RCC 7860 (cell line): ENCODE data around the gene PMCH.
"Not testable (repeated sequence)": the region's sequence is repeated elsewhere in the genome, so short reads cannot be mapped to it uniquely, and the experiment has no call there.

Experiments used
- DNase-seq: peaks from one replicate; pipeline ENCODE4 v3.0.0-alpha.2; 2015; ENCODE audit warnings: low spot score
- FAIRE-seq: peaks from 2 replicates; lab custom pipeline; 2012; peaks lifted over from hg19 to GRCh38; lab: Jason Lieb, UNC

Gene PMCH

DNA sequence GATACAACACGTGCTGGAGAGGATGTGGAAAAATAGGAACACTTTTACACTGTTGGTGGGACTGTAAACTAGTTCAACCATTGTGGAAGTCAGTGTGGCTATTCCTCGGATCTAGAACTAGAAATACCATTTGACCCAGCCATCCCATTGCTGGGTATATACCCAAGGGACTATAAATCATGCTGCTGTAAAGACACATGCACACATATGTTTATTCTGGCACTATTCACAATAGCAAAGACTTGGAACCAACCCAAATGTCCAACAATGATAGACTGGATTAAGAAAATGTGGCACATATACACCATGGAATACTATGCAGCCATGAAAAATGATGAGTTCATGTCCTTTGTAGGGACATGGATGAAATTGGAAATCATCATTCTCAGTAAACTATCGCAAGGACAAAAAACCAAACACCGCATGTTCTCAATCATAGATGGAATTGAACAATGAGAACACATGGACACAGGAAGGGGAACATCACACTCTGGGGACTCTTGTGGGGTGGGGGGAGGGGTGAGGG is 50.5 kb downstream of the PMCH start:
- DNase-seq, FAIRE-seq: not testable (repeated sequence)
